Effector memory CD8-positive, alpha-beta T cell (primary cell): ENCODE results near the gene SPATA20.

ENCODE experiments used
- ATAC-seq: fragments of 150-1000 bp; cut with Tn5 transposase; replicated peaks from 2 replicates; pipeline ENCODE4 v1.10.0; 2021; ENCODE audit warnings: mild to moderate bottlenecking, moderate library complexity
- DNase-seq, 3 experiments: peaks; one replicate each; pipeline ENCODE4 v3.0.0; 2021
- H3K27ac Mint-ChIP-seq, 2 donors: one replicate each; pipeline ENCODE4 v1.8.0; 2022; ENCODE audit warnings: mild to moderate bottlenecking in 2 of 2, mixed read lengths in 2 of 2, moderate library complexity in 2 of 2
- H3K27me3 Mint-ChIP-seq, 2 donors: one replicate each; pipeline ENCODE4 v1.8.0; 2022; ENCODE audit warnings: mixed read lengths in 2 of 2
- H3K36me3 Mint-ChIP-seq: one replicate; pipeline ENCODE4 v1.8.0; 2022; ENCODE audit warnings: mild to moderate bottlenecking, moderate library complexity, mixed read lengths; ENCODE audit not compliant: insufficient read depth
- H3K4me1 Mint-ChIP-seq, 2 donors: one replicate each; pipeline ENCODE4 v1.8.0; 2022; ENCODE audit warnings: low read depth in 2 of 2, mixed read lengths in 2 of 2
- H3K4me3 Mint-ChIP-seq, 2 donors: one replicate each; pipeline ENCODE4 v1.8.0; 2022; ENCODE audit warnings: mild to moderate bottlenecking in 2 of 2, mixed read lengths in 2 of 2, moderate library complexity in 2 of 2
- H3K9me3 Mint-ChIP-seq, 2 donors: one replicate each; pipeline ENCODE4 v1.8.0; 2022; ENCODE audit warnings: mixed read lengths in 2 of 2

SPATA20 gene

GRCh38 chr17:50601823-50602375 lies 54.9 kb downstream of the SPATA20 start:
- no peak for DNase-seq
- H3K27me3 Mint-ChIP-seq = peaks cover 35 to 82% of the 10 kb centered on the region in 2 donors
- peaks cover 2% of the 10 kb centered on the region for H3K36me3 Mint-ChIP-seq
- H3K4me3 Mint-ChIP-seq = no peak overlapping the region
- ATAC-seq = no peak
- H3K27ac Mint-ChIP-seq = no peak overlapping the region
- H3K9me3 Mint-ChIP-seq = no peaks in the 10 kb centered on the region
- no peaks in the 10 kb centered on the region for H3K4me1 Mint-ChIP-seq

- H3K4me3 Mint-ChIP-seq = no peak overlapping the region
- no peaks in the 10 kb centered on the region for H3K9me3 Mint-ChIP-seq
- peaks cover 35 to 91% of the 10 kb centered on the region in 2 donors for H3K27me3 Mint-ChIP-seq
Observed at GRCh38 chr17:50602836-50603235, 55.9 kb downstream of the SPATA20 start.

GRCh38 chr17:50603340-50603739 lies 56.4 kb downstream of the SPATA20 start:
- no peaks in the 10 kb centered on the region for H3K4me1 Mint-ChIP-seq
- peaks cover 2% of the 10 kb centered on the region for H3K36me3 Mint-ChIP-seq
- peaks cover 35 to 96% of the 10 kb centered on the region in 2 donors for H3K27me3 Mint-ChIP-seq
- no peaks in the 10 kb centered on the region for H3K9me3 Mint-ChIP-seq
- H3K4me3 Mint-ChIP-seq = no peak overlapping the region
- no peak for ATAC-seq
- no peak for DNase-seq
- no peak overlapping the region for H3K27ac Mint-ChIP-seq

More at GRCh38 chr17:50602836-50603235, 55.9 kb downstream of the SPATA20 start:
- Mint-ChIP-seq H3K36me3 (peaks cover 2% of the 10 kb centered on the region), H3K4me1 (no peaks in the 10 kb centered on the region), H3K27ac (no peak overlapping the region)
- no peak for DNase-seq
- no peak for ATAC-seq

- ATAC-seq = no peak
- H3K27me3 Mint-ChIP-seq = peaks cover 44 to 100% of the 10 kb centered on the region in 2 donors
- H3K27ac Mint-ChIP-seq = no peak overlapping the region
- H3K4me1 Mint-ChIP-seq = no peaks in the 10 kb centered on the region
- H3K4me3 Mint-ChIP-seq = no peak overlapping the region
- peaks cover 2% of the 10 kb centered on the region for H3K36me3 Mint-ChIP-seq
- no peak for DNase-seq
- H3K9me3 Mint-ChIP-seq = no peaks in the 10 kb centered on the region
Observed at GRCh38 chr17:50604513-50604912, 57.5 kb downstream of the SPATA20 start.

- H3K4me1 Mint-ChIP-seq = no peaks in the 10 kb centered on the region
- H3K9me3 Mint-ChIP-seq = no peaks in the 10 kb centered on the region
- peaks cover 2% of the 10 kb centered on the region for H3K36me3 Mint-ChIP-seq
- H3K4me3 Mint-ChIP-seq = no peak overlapping the region
- peaks cover 51 to 100% of the 10 kb centered on the region in 2 donors for H3K27me3 Mint-ChIP-seq
- DNase-seq (no peak), ATAC-seq (no peak)
- H3K27ac Mint-ChIP-seq = no peak overlapping the region
Observed at GRCh38 chr17:50605429-50605828, 58.5 kb downstream of the SPATA20 start.
